ENCODE measurements around the gene BBS9.

The BBS9 gene

GRCh38 chr7:33626869-33627268 is 497.5 kb downstream of the BBS9 start:
- TF ChIP-seq, protein P1, sequence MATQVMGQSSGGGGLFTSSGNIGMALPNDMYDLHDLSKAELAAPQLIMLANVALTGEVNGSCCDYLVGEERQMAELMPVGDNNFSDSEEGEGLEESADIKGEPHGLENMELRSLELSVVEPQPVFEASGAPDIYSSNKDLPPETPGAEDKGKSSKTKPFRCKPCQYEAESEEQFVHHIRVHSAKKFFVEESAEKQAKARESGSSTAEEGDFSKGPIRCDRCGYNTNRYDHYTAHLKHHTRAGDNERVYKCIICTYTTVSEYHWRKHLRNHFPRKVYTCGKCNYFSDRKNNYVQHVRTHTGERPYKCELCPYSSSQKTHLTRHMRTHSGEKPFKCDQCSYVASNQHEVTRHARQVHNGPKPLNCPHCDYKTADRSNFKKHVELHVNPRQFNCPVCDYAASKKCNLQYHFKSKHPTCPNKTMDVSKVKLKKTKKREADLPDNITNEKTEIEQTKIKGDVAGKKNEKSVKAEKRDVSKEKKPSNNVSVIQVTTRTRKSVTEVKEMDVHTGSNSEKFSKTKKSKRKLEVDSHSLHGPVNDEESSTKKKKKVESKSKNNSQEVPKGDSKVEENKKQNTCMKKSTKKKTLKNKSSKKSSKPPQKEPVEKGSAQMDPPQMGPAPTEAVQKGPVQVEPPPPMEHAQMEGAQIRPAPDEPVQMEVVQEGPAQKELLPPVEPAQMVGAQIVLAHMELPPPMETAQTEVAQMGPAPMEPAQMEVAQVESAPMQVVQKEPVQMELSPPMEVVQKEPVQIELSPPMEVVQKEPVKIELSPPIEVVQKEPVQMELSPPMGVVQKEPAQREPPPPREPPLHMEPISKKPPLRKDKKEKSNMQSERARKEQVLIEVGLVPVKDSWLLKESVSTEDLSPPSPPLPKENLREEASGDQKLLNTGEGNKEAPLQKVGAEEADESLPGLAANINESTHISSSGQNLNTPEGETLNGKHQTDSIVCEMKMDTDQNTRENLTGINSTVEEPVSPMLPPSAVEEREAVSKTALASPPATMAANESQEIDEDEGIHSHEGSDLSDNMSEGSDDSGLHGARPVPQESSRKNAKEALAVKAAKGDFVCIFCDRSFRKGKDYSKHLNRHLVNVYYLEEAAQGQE (IDR thresholded peaks at IDR 0.05; ENCODE audit: insufficient read depth in 1 of 2, low read depth in 2 of 2, low read length in 2 of 2), result no peak
- no peak for TF ChIP-seq SIN3A (IDR thresholded peaks at IDR 0.05; ENCODE audit: borderline replicate concordance, insufficient read depth, low read length)
- no peak for TF ChIP-seq POLR2AphosphoS5 (IDR thresholded peaks at IDR 0.05; ENCODE audit: low read depth, low read length)
- TF ChIP-seq FOXP2 (optimal IDR thresholded peaks at IDR 0.05; ENCODE audit: borderline replicate concordance, extremely low read depth, extremely low read length, insufficient read depth), result no peak
- no peak for TF ChIP-seq TAF1 (IDR thresholded peaks at IDR 0.05; ENCODE audit: borderline replicate concordance, insufficient read depth, low read length)

- TF ChIP-seq FOXP2 (optimal IDR thresholded peaks at IDR 0.05; ENCODE audit: borderline replicate concordance, extremely low read depth, extremely low read length, insufficient read depth) (no peak), POLR2AphosphoS5 (IDR thresholded peaks at IDR 0.05; ENCODE audit: low read depth, low read length) (no peak), TAF1 (IDR thresholded peaks at IDR 0.05; ENCODE audit: borderline replicate concordance, insufficient read depth, low read length) (no peak), SIN3A (IDR thresholded peaks at IDR 0.05; ENCODE audit: borderline replicate concordance, insufficient read depth, low read length) (no peak)
- TF ChIP-seq, protein P1 (IDR thresholded peaks at IDR 0.05; ENCODE audit: insufficient read depth in 1 of 2, low read depth in 2 of 2, low read length in 2 of 2), result no peak
Observed at GRCh38 chr7:33627741-33628140, 498.4 kb downstream of the BBS9 start.

GRCh38 chr7:33628894-33629293 is 499.5 kb downstream of the BBS9 start:
- TF ChIP-seq SIN3A (IDR thresholded peaks at IDR 0.05; ENCODE audit: borderline replicate concordance, insufficient read depth, low read length), result no peak
- no peak for TF ChIP-seq TAF1 (IDR thresholded peaks at IDR 0.05; ENCODE audit: borderline replicate concordance, insufficient read depth, low read length)
- no peak for TF ChIP-seq FOXP2 (optimal IDR thresholded peaks at IDR 0.05; ENCODE audit: borderline replicate concordance, extremely low read depth, extremely low read length, insufficient read depth)
- TF ChIP-seq POLR2AphosphoS5 (IDR thresholded peaks at IDR 0.05; ENCODE audit: low read depth, low read length), result no peak
- TF ChIP-seq, protein P1 (IDR thresholded peaks at IDR 0.05; ENCODE audit: insufficient read depth in 1 of 2, low read depth in 2 of 2, low read length in 2 of 2), result no peak

DNA sequence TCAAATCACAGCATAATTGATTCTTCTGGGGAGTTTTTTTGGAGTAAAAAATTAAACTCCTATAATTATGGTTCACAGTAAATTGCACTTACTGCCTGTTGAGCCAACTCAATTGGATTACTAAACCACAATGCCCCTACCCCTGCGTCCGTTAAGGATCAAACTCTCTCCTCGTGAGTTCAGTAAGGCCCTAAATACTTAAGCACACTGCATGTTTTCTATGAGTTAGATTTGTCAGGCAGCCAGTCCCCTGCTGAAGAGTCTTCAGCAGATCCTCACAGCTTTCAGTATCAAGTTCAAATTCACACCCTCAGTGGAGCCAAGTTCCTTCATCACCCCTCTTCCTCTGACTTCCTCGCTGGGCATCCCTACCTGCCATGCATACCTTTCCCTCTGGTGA is 501.0 kb downstream of the BBS9 start:
- TF ChIP-seq TAF1 (IDR thresholded peaks at IDR 0.05; ENCODE audit: borderline replicate concordance, insufficient read depth, low read length), result no peak
- TF ChIP-seq, protein P1 (IDR thresholded peaks at IDR 0.05; ENCODE audit: insufficient read depth in 1 of 2, low read depth in 2 of 2, low read length in 2 of 2), result no peak
- TF ChIP-seq POLR2AphosphoS5 (IDR thresholded peaks at IDR 0.05; ENCODE audit: low read depth, low read length), result no peak
- no peak for TF ChIP-seq FOXP2 (optimal IDR thresholded peaks at IDR 0.05; ENCODE audit: borderline replicate concordance, extremely low read depth, extremely low read length, insufficient read depth)
- no peak for TF ChIP-seq SIN3A (IDR thresholded peaks at IDR 0.05; ENCODE audit: borderline replicate concordance, insufficient read depth, low read length)

- no peak for TF ChIP-seq FOXP2 (optimal IDR thresholded peaks at IDR 0.05; ENCODE audit: borderline replicate concordance, extremely low read depth, extremely low read length, insufficient read depth)
- TF ChIP-seq, protein P1 (IDR thresholded peaks at IDR 0.05; ENCODE audit: insufficient read depth in 1 of 2, low read depth in 2 of 2, low read length in 2 of 2), result no peak
- no peak for TF ChIP-seq TAF1 (IDR thresholded peaks at IDR 0.05; ENCODE audit: borderline replicate concordance, insufficient read depth, low read length)
- no peak for TF ChIP-seq POLR2AphosphoS5 (IDR thresholded peaks at IDR 0.05; ENCODE audit: low read depth, low read length)
- no peak for TF ChIP-seq SIN3A (IDR thresholded peaks at IDR 0.05; ENCODE audit: borderline replicate concordance, insufficient read depth, low read length)
Observed at GRCh38 chr7:33632322-33632721, 503.0 kb downstream of the BBS9 start.
